Coronary artery (tissue), 2 donors: ENCODE measurements around the gene XPOT.

Experiments
- DNase-seq: peaks from one replicate; pipeline ENCODE4 v3.0.0-alpha.2; 2017; ENCODE audit warnings: low spot score
- H3K27ac ChIP-seq, 2 donors: fragments of 200-600 bp; sonication (generic); one replicate each; pipeline ENCODE4 v1.5.1; 2016 to 2019
- H3K4me3 ChIP-seq: fragments of 200-600 bp; sonication (generic); 2 replicates; pipeline ENCODE4 v1.5.1; 2016; ENCODE audit warnings: mild to moderate bottlenecking, moderate library complexity
- CTCF ChIP-seq: fragments of 200-600 bp; sonication (generic); IDR thresholded peaks from one replicate; pipeline ENCODE4 v1.5.1; 2019; ENCODE audit warnings: antibody characterized with exemption

Gene XPOT

GRCh38 chr12:64486657-64487056 is 82.5 kb downstream of the XPOT start:
- Histone ChIP-seq H3K4me3 (no peak overlapping the region), H3K27ac (no peak overlapping the region)
- TF ChIP-seq CTCF = no peak
- no peak for DNase-seq

- TF ChIP-seq CTCF = no peak
- Histone ChIP-seq H3K4me3 (no peak overlapping the region), H3K27ac (no peak overlapping the region)
- DNase-seq = no peak
Observed at GRCh38 chr12:64491718-64492117, 87.5 kb downstream of the XPOT start.

GRCh38 chr12:64493513-64493912 is 89.3 kb downstream of the XPOT start:
- no peak overlapping the region for H3K4me3 ChIP-seq
- TF ChIP-seq CTCF = no peak
- no peak overlapping the region for H3K27ac ChIP-seq
- no peak for DNase-seq

GRCh38 chr12:64494998-64495729 is 91.0 kb downstream of the XPOT start:
- no peak for TF ChIP-seq CTCF

GRCh38 chr12:64496839-64497400 is 92.7 kb downstream of the XPOT start:
- Histone ChIP-seq H3K4me3 (no peak overlapping the region), H3K27ac (no peak overlapping the region)
- no peak for TF ChIP-seq CTCF
- no peak for DNase-seq

More at GRCh38 chr12:64494998-64495729, 91.0 kb downstream of the XPOT start:
- H3K27ac ChIP-seq = no peak overlapping the region
- DNase-seq = no peak
- H3K4me3 ChIP-seq = no peak overlapping the region

GRCh38 chr12:64497484-64497883 is 93.3 kb downstream of the XPOT start:
- no peak for TF ChIP-seq CTCF
- no peak for DNase-seq
- H3K4me3 ChIP-seq = no peak overlapping the region
- no peak overlapping the region for H3K27ac ChIP-seq

- no peak overlapping the region for H3K4me3 ChIP-seq
- no peak for DNase-seq
- no peak for TF ChIP-seq CTCF
- no peak overlapping the region for H3K27ac ChIP-seq
Observed at GRCh38 chr12:64497903-64498302, 93.7 kb downstream of the XPOT start.
